B cell (primary cell): ENCODE data around the gene GORAB.

Experiments used
- EZH2 ChIP-seq: IDR thresholded peaks from 2 replicates; pipeline ENCODE4 v1.6.1; 2012; ENCODE audit warnings: borderline replicate concordance, low read depth, mild to moderate bottlenecking, moderate library complexity, low read length; ENCODE audit not compliant: insufficient read depth, poor library complexity, severe bottlenecking
- TF ChIP-seq, protein P1 (sequence below): fragments of 200-600 bp; IDR thresholded peaks from one replicate; pipeline ENCODE4 v1.8.0; 2022; ENCODE audit warnings: antibody characterized with exemption, mild to moderate bottlenecking

- TF ChIP-seq, protein P1, sequence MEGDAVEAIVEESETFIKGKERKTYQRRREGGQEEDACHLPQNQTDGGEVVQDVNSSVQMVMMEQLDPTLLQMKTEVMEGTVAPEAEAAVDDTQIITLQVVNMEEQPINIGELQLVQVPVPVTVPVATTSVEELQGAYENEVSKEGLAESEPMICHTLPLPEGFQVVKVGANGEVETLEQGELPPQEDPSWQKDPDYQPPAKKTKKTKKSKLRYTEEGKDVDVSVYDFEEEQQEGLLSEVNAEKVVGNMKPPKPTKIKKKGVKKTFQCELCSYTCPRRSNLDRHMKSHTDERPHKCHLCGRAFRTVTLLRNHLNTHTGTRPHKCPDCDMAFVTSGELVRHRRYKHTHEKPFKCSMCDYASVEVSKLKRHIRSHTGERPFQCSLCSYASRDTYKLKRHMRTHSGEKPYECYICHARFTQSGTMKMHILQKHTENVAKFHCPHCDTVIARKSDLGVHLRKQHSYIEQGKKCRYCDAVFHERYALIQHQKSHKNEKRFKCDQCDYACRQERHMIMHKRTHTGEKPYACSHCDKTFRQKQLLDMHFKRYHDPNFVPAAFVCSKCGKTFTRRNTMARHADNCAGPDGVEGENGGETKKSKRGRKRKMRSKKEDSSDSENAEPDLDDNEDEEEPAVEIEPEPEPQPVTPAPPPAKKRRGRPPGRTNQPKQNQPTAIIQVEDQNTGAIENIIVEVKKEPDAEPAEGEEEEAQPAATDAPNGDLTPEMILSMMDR, result no peak
- TF ChIP-seq EZH2, result no peak
These were observed 28.3 kb upstream of the GORAB start for GRCh38 chr1:170503665-170504064.
